ENCODE results near the gene THOC2.

GRCh38 chrX:123600181-123600580 lies 132.7 kb downstream of the THOC2 start:
- TF ChIP-seq, protein P1, sequence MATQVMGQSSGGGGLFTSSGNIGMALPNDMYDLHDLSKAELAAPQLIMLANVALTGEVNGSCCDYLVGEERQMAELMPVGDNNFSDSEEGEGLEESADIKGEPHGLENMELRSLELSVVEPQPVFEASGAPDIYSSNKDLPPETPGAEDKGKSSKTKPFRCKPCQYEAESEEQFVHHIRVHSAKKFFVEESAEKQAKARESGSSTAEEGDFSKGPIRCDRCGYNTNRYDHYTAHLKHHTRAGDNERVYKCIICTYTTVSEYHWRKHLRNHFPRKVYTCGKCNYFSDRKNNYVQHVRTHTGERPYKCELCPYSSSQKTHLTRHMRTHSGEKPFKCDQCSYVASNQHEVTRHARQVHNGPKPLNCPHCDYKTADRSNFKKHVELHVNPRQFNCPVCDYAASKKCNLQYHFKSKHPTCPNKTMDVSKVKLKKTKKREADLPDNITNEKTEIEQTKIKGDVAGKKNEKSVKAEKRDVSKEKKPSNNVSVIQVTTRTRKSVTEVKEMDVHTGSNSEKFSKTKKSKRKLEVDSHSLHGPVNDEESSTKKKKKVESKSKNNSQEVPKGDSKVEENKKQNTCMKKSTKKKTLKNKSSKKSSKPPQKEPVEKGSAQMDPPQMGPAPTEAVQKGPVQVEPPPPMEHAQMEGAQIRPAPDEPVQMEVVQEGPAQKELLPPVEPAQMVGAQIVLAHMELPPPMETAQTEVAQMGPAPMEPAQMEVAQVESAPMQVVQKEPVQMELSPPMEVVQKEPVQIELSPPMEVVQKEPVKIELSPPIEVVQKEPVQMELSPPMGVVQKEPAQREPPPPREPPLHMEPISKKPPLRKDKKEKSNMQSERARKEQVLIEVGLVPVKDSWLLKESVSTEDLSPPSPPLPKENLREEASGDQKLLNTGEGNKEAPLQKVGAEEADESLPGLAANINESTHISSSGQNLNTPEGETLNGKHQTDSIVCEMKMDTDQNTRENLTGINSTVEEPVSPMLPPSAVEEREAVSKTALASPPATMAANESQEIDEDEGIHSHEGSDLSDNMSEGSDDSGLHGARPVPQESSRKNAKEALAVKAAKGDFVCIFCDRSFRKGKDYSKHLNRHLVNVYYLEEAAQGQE (IDR thresholded peaks at IDR 0.05; ENCODE audit: insufficient read depth in 1 of 2, low read depth in 2 of 2, low read length in 2 of 2), result no peak
- no peak for TF ChIP-seq POLR2AphosphoS5 (IDR thresholded peaks at IDR 0.05; ENCODE audit: low read depth, low read length)

Data from PFSK-1 (cell line).